HG02981 (cell line): ENCODE measurements around the gene HLA-DOA.

Experiments used
- ATAC-seq: cut with Tn5 transposase; IDR thresholded peaks from one replicate; pipeline ENCODE4 v1.9.1; 2021; ENCODE audit warnings: mild to moderate bottlenecking, moderate library complexity; ENCODE audit not compliant: unreplicated experiment

Gene HLA-DOA

DNA sequence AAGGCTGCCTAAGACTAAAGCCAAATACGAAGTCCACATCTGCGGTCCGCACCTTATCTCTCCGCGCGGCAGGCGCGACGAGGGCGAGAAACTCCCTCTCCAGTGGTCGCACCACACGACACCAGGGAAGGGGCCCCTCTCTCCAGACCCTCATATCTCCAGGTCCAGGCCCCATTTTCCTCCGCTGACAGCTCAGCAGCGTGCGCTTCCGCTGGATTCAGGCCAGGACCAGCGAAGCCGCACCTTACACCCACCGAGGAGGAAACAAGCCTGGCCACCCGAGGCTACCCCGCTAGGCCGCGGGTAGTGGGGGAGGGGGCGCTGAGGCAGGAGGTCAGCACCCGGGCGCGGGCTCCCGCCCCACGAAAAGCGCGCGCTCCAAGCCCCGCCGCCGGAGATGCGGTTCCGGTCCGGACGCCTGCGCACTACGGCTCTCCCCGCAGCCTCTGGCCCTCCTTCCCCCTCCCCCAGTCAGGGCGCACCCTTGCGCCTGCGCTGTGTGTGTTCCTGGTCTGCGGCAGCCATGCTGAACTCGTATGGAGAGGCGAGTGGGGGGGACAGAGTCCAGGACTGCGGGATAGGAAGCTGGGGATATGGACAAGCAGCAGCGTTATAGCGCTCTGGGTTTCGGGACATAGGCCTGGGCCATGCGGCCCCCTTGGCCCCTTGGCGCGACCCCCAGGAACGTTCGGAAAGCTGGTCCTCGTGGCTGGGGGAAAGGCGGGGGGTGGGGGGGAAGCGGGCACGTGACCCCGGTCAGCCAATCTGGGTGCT lies 41.1 kb downstream of the HLA-DOA start, which contains the start of gene BRD2:
Gene BRD2 (plus strand): TSS at position 502 of the 774 bp plus-strand sequence. CDS start 4,305 bp downstream, outside the sequence.
- peak; percentile 26 for ATAC-seq

DNA sequence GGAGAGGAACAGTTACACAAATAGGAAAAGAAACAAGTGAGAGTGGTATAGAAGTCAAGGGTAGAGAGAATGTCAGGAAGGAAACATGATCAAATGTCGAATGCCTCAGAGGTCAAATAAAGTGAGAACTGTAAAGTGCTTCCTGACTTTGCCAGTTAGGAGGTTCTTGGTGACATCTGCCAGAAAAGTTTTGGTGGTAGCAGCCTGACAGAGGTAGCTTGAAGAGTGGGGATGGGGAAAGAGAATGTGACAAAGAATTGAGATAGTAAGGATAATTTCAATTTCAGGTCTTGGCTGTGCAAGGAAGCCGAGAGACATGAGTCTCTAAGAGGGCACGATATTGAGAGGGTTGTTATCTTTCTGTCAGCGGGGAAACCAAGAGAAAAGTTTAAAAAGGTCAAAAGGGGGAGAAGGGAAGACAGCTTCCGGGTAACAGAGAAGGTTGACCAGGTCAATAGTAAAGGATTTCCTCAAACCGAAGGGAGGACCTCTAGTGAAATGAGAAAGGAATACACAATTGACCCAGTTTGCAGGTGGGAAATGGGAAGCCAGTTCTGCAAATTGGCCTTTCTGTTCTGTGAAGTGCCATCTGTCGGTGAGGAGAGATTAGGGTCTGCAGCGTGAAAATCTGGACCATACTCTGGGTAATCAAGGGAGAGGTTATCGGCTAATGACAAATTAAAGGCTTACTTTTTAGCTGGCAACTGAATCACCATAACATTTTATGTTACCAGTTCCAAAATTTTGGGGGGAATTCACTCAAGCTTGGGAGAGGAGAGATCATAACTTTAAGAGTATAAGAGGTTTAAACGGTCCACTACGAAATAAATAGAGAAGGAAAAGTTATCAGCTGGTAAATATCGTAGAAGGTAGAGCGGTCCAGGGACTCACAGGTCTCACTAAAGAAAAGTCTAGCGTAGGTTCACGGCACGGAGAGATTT lies 42.0 kb downstream of the HLA-DOA start:
- no peak for ATAC-seq

DNA sequence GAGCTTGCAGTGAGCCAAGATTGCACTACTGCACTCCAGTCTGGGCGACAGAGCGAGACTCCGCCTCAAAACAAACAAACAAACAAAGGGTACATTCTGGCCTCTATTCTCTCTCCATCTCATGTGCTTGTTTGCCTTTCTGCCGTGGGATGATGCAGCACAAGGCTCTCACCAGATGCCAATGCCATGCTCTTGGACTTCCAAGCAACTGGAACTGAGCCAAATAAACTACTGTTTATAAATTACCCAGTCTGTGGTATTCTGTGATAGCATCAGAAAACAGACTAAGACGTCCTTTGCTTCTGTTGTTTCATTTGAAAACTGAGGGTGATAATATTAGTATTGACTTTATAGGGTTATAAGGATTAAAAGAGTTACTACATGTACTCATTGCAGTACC lies 44.6 kb downstream of the HLA-DOA start:
- ATAC-seq = no peak

DNA sequence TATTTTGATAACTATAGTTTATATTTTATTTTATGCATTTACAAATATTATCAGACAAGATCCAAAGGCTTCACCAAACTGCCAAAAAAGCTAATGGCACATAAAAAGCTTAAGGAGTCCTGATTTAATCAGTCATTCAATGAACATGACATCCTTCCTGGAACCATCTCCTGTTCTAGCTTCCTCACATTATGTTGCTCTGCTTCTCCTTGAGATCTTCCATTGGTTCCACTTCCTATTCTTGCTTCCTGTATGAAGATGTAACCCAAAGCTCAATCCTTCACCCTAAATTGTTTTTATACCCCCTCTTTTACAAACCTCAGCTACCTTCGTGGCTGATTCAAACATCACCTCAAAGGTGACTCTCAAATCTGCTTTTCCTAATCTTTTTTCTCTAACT lies 45.5 kb downstream of the HLA-DOA start:
- no peak for ATAC-seq

DNA sequence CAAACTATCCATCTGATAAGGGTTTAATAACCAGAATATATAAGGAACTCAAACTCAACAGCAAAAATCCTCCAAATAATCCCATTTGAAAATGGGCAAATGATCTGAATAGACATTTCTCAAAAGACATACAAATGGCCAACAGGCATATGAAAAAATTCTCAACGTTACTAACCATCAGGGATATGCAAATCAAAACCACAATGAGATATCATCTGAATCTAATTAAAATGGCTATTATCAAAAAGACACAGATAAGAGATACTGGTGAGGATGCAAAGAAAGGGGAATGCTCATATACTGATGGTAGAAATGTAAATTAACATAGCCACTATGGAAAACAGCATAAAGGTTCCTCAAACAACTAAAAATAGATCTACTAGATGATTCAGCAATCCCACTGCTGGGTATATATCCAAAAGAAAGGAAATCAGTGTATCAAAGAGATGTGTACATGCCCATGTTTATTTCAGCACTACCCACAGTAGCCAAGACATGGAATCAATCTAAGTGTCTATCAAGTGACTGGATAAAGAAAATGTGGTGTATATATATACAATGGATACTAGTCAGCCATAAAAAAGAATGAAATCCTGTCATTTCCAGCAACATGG lies 47.1 kb downstream of the HLA-DOA start:
- ATAC-seq = no peak

DNA sequence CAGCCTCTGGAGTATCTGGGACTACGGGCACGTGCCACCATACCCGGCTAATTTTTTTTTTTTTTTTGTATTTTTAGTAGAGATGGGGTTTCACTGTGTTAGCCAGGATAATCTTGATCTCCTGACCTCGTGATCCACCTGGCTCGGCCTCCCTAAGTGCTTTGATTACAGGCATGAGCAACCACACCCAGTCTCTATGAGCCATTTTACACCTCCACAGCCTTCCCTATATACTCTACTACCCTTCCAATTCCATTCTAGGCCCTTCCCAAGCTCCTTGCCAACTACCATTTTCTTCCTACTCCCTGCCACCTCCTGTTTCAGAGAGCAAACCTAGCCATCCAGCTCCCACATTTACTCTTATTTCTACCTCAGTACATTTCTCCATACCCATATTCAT lies 48.8 kb downstream of the HLA-DOA start:
- no peak for ATAC-seq

DNA sequence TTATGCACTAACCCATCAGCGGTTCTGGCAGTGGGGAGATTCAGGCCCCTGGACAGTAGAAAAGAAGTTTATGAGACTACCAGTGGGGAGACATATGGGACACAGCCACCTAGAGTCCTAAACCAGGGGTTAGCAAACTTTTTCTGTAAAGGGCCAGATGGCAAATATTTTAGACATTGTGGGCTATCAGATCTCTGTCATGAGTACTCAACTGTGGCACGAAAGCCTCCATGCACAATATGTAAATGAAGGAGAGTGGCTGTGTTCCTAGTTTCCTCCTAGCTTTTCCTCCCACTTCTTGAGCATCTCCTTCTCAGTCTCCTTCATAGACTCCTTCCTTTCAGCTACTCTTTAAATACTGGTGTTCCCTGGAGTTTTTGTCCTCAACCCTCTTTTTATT lies 53.2 kb downstream of the HLA-DOA start:
- ATAC-seq = no peak

DNA sequence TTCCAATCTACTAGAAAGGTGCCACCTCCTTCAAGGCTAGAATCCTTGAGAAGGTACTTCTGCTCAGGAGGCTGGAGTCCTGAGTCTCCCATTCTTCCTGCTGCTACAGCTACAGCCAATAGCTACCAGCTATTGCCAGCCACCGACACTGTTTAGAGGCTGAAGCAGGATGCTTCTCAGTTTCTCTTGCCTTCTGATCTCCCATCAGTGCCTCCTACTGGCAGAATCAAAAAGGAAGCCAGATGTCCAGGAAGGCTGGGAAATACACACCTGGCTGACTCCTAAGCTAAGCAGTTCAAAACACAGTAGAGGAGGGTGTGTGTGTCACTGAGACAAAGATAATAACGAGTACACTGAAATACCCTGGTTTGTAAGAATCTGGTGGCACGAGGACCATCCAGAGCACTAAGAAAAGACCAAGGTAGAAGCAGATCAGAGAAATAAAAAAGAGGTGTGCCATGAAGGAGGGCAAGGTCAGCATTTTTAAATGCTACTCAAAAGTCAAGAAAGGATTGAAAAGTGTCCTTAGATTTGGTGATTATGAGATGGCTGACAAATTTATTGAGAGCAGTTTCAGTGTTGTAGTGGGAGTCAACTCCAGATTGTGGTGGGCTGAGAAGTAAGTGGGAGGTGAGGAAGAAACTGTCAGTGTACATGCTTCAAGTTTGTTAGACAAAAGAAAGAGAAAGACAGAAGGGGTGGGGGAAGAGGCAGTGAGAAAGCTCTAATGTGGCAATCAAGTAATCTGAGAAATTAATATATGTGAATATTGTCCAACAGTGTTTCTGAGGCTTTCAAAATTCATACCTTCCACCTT lies 54.2 kb downstream of the HLA-DOA start:
- no peak for ATAC-seq

DNA sequence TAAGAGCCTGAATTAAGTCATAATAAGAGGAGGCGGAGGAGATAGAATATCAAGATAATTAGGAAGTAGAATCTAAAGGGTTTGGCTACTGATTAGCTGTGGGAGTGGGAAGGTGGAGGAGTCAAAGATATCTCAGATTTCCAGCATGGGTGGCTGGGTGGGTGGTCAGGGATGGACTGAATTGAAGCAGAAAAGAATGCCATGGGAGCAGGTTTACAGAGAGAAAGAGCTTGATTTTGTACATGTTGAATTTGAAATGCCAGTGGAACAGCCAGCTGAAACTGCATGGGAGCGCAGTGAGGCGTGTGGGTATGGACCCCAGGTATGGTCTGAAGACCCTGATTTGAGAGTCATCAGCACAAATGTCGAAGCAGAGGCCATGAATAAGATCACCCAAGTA lies 55.1 kb downstream of the HLA-DOA start:
- no peak for ATAC-seq
